Muscle layer of colon (tissue), 2 donors: Measurements from ENCODE around the gene TENM4.

ENCODE experiments used
- H3K27ac ChIP-seq: one replicate; pipeline ENCODE4 v1.7.0; 2013; ENCODE audit warnings: low read depth, mild to moderate bottlenecking, low read length, moderate library complexity
- H3K27me3 ChIP-seq, 2 donors: one replicate each; pipeline ENCODE4 v1.7.0; 2013; ENCODE audit warnings: low read length in 2 of 2, mild to moderate bottlenecking in 2 of 2; ENCODE audit not compliant: insufficient read depth in 2 of 2, control insufficient read depth in 1 of 2
- H3K36me3 ChIP-seq: one replicate; pipeline ENCODE4 v1.7.0; 2013; ENCODE audit warnings: mild to moderate bottlenecking, low read length; ENCODE audit not compliant: insufficient read depth
- H3K4me1 ChIP-seq: one replicate; pipeline ENCODE4 v1.7.0; 2013; ENCODE audit warnings: mild to moderate bottlenecking, low read length; ENCODE audit not compliant: insufficient read depth
- H3K4me3 ChIP-seq, 2 donors: one replicate each; pipeline ENCODE4 v1.7.0; 2013; ENCODE audit warnings: low read length in 2 of 2, low read depth in 1 of 2, mild to moderate bottlenecking in 1 of 2, moderate library complexity in 1 of 2
- H3K9ac ChIP-seq: one replicate; pipeline ENCODE4 v1.7.0; 2013; ENCODE audit warnings: low read length
- H3K9me3 ChIP-seq: one replicate; pipeline ENCODE4 v1.7.0; 2013; ENCODE audit warnings: mild to moderate bottlenecking, low read length
- donor health status: abdominal sarcoma.
- donor health status: Adenocarcinoma of cecum.

TENM4 gene

GRCh38 chr11:78657968-78658839, 782.6 kb downstream of the TENM4 start:
- Histone ChIP-seq H3K36me3 (no peaks in the 10 kb centered on the region), H3K27me3 (peaks cover 0 to 6% of the 10 kb centered on the region in 2 donors), H3K4me3 (no peak overlapping the region), H3K4me1 (no peaks in the 10 kb centered on the region), H3K9me3 (no peaks in the 10 kb centered on the region), H3K9ac (no peak overlapping the region), H3K27ac (no peak overlapping the region)

- Histone ChIP-seq H3K36me3 (no peaks in the 10 kb centered on the region), H3K27ac (no peak overlapping the region), H3K4me3 (no peak overlapping the region), H3K27me3 (peaks cover 0 to 6% of the 10 kb centered on the region in 2 donors), H3K9me3 (no peaks in the 10 kb centered on the region), H3K9ac (no peak overlapping the region), H3K4me1 (no peaks in the 10 kb centered on the region)
These were observed 783.4 kb downstream of the TENM4 start for GRCh38 chr11:78657441-78657840.

GRCh38 chr11:78656984-78657383, 783.8 kb downstream of the TENM4 start:
- no peaks in the 10 kb centered on the region for H3K36me3 ChIP-seq
- H3K27me3 ChIP-seq = peaks cover 0 to 6% of the 10 kb centered on the region in 2 donors
- no peaks in the 10 kb centered on the region for H3K9me3 ChIP-seq
- H3K9ac ChIP-seq = no peak overlapping the region
- no peaks in the 10 kb centered on the region for H3K4me1 ChIP-seq
- H3K4me3 ChIP-seq = no peak overlapping the region
- H3K27ac ChIP-seq = no peak overlapping the region

- Histone ChIP-seq H3K4me1 (no peaks in the 10 kb centered on the region), H3K9me3 (no peaks in the 10 kb centered on the region), H3K9ac (no peak overlapping the region), H3K36me3 (no peaks in the 10 kb centered on the region), H3K27ac (no peak overlapping the region), H3K27me3 (peaks cover 0 to 6% of the 10 kb centered on the region in 2 donors), H3K4me3 (no peak overlapping the region)
These were observed 784.5 kb downstream of the TENM4 start for GRCh38 chr11:78656327-78656726.

- peaks cover 0 to 6% of the 10 kb centered on the region in 2 donors for H3K27me3 ChIP-seq
- no peak overlapping the region for H3K4me3 ChIP-seq
- no peak overlapping the region for H3K27ac ChIP-seq
- no peak overlapping the region for H3K9ac ChIP-seq
- no peaks in the 10 kb centered on the region for H3K4me1 ChIP-seq
- H3K9me3 ChIP-seq = no peaks in the 10 kb centered on the region
- no peaks in the 10 kb centered on the region for H3K36me3 ChIP-seq
These were observed 785.3 kb downstream of the TENM4 start for GRCh38 chr11:78655561-78655960.

GRCh38 chr11:78654866-78655265, 786.0 kb downstream of the TENM4 start:
- Histone ChIP-seq H3K9ac (no peak overlapping the region), H3K36me3 (no peaks in the 10 kb centered on the region)

GRCh38 chr11:78654071-78654470, 786.8 kb downstream of the TENM4 start:
- Histone ChIP-seq H3K4me1 (no peaks in the 10 kb centered on the region), H3K9me3 (no peaks in the 10 kb centered on the region), H3K4me3 (no peak overlapping the region), H3K27me3 (peaks cover 0 to 6% of the 10 kb centered on the region in 2 donors), H3K9ac (no peak overlapping the region), H3K36me3 (no peaks in the 10 kb centered on the region), H3K27ac (no peak overlapping the region)

More at GRCh38 chr11:78654866-78655265, 786.0 kb downstream of the TENM4 start:
- no peak overlapping the region for H3K4me3 ChIP-seq
- H3K4me1 ChIP-seq = no peaks in the 10 kb centered on the region
- H3K27me3 ChIP-seq = peaks cover 0 to 6% of the 10 kb centered on the region in 2 donors
- no peaks in the 10 kb centered on the region for H3K9me3 ChIP-seq
- no peak overlapping the region for H3K27ac ChIP-seq

- no peaks in the 10 kb centered on the region for H3K4me1 ChIP-seq
- H3K27ac ChIP-seq = no peak overlapping the region
- peaks cover 0 to 6% of the 10 kb centered on the region in 2 donors for H3K27me3 ChIP-seq
- H3K9ac ChIP-seq = no peak overlapping the region
- no peak overlapping the region for H3K4me3 ChIP-seq
- H3K36me3 ChIP-seq = no peaks in the 10 kb centered on the region
- no peaks in the 10 kb centered on the region for H3K9me3 ChIP-seq
These were observed 787.4 kb downstream of the TENM4 start for GRCh38 chr11:78653294-78653909.

GRCh38 chr11:78652843-78653239, 788.0 kb downstream of the TENM4 start:
- H3K9me3 ChIP-seq = no peaks in the 10 kb centered on the region
- H3K4me1 ChIP-seq = no peaks in the 10 kb centered on the region
- H3K27me3 ChIP-seq = peaks cover 0 to 6% of the 10 kb centered on the region in 2 donors
- H3K4me3 ChIP-seq = no peak overlapping the region
- H3K36me3 ChIP-seq = no peaks in the 10 kb centered on the region
- H3K9ac ChIP-seq = no peak overlapping the region
- H3K27ac ChIP-seq = no peak overlapping the region

- Histone ChIP-seq H3K27me3 (peaks cover 0 to 6% of the 10 kb centered on the region in 2 donors), H3K4me1 (no peaks in the 10 kb centered on the region), H3K4me3 (no peak overlapping the region), H3K36me3 (no peaks in the 10 kb centered on the region), H3K9ac (no peak overlapping the region), H3K27ac (no peak overlapping the region), H3K9me3 (no peaks in the 10 kb centered on the region)
These were observed 788.6 kb downstream of the TENM4 start for GRCh38 chr11:78651923-78652842.
